Gastrocnemius medialis (tissue), 4 donors: Measurements from ENCODE around the gene INPP5B.

Experiments
- POLR2A ChIP-seq, 2 donors: fragments of 450-650 bp; IDR thresholded peaks; one replicate each; pipeline ENCODE4 v1.6.1; 2017; ENCODE audit warnings: antibody characterized with exemption in 2 of 2, mild to moderate bottlenecking in 2 of 2, moderate library complexity in 2 of 2
- TF ChIP-seq, protein P1 (sequence below), 5 experiments: fragments of 450-650 bp in 3 of 5; fragments of 200-600 bp in 2 of 5; sonication (generic) in 2 of 5; IDR thresholded peaks in 4 of 5; conservative IDR thresholded peaks in 1 of 5; 1 replicate in 4 of 5; 2 replicates in 1 of 5; pipeline ENCODE4 v1.5.1; 2016 to 2019; ENCODE audit warnings: antibody characterized with exemption in 5 of 5, mild to moderate bottlenecking in 3 of 5, moderate library complexity in 3 of 5

- TF ChIP-seq, protein P1, sequence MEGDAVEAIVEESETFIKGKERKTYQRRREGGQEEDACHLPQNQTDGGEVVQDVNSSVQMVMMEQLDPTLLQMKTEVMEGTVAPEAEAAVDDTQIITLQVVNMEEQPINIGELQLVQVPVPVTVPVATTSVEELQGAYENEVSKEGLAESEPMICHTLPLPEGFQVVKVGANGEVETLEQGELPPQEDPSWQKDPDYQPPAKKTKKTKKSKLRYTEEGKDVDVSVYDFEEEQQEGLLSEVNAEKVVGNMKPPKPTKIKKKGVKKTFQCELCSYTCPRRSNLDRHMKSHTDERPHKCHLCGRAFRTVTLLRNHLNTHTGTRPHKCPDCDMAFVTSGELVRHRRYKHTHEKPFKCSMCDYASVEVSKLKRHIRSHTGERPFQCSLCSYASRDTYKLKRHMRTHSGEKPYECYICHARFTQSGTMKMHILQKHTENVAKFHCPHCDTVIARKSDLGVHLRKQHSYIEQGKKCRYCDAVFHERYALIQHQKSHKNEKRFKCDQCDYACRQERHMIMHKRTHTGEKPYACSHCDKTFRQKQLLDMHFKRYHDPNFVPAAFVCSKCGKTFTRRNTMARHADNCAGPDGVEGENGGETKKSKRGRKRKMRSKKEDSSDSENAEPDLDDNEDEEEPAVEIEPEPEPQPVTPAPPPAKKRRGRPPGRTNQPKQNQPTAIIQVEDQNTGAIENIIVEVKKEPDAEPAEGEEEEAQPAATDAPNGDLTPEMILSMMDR (IDR thresholded peaks at IDR 0.05 in 4 of 5, conservative IDR thresholded peaks at IDR 0.05 in 1 of 5), result no peak
- no peak for TF ChIP-seq POLR2A (IDR thresholded peaks at IDR 0.05)
Measured at GRCh38 chr1:37932759-37933158, 14.1 kb downstream of the INPP5B start.
